Right lobe of liver (tissue), 6 donors: ENCODE data around the gene COLEC12. TPM values are rescaled to one million over a fixed set of nuclear protein-coding genes. Genes with fewer than 3 reads are reported as not detected.
"Not testable (repeated sequence)": the region's sequence is repeated elsewhere in the genome, so short reads cannot be mapped to it uniquely, and the experiment has no call there.

Source experiments
- ATAC-seq, 4 donors: fragments of 200-7000 bp; cut with Tn5 transposase; one replicate each; pipeline ENCODE4 v1.9.1; 2020; ENCODE audit warnings: mild to moderate bottlenecking in 4 of 4, moderate library complexity in 4 of 4
- DNase-seq, 3 donors: peaks; one replicate each; pipeline ENCODE4 v3.0.0-alpha.2; 2020
- H3K27ac ChIP-seq, 3 donors: fragments of 200-600 bp; one replicate each; pipeline ENCODE4 v1.8.0; 2022
- H3K27me3 ChIP-seq, 2 donors: fragments of 200-600 bp; one replicate each; pipeline ENCODE4 v1.8.0; 2022
- H3K36me3 ChIP-seq, 4 donors: fragments of 200-600 bp; sonication (generic) in 1 of 4; one replicate each; pipeline versions ENCODE4 v1.5.1 to v1.8.0; 2017 to 2022; ENCODE audit warnings: control low read depth in 1 of 4
- H3K4me1 ChIP-seq, 4 donors: fragments of 200-600 bp; sonication (generic) in 1 of 4; one replicate each; pipeline versions ENCODE4 v1.5.1 to v1.8.0; 2017 to 2022; ENCODE audit warnings: control low read depth in 1 of 4
- H3K4me3 ChIP-seq, 3 donors: fragments of 200-600 bp; one replicate each; pipeline ENCODE4 v1.8.0; 2022
- H3K9me3 ChIP-seq, 4 donors: fragments of 200-600 bp; sonication (generic) in 1 of 4; one replicate each; pipeline versions ENCODE4 v1.5.1 to v1.8.0; 2017 to 2022; ENCODE audit warnings: control low read depth in 1 of 4
- CTCF ChIP-seq, 4 donors: fragments of 200-600 bp in 3 of 4; fragments of 450-650 bp in 1 of 4; IDR thresholded peaks; one replicate each; pipeline versions ENCODE4 v1.5.1 to v1.8.0; 2016 to 2022; ENCODE audit warnings: antibody characterized with exemption in 4 of 4, mild to moderate bottlenecking in 2 of 4
- POLR2A ChIP-seq: fragments of 450-650 bp; IDR thresholded peaks from one replicate; pipeline ENCODE4 v1.6.1; 2017; ENCODE audit warnings: antibody characterized with exemption, mild to moderate bottlenecking
- WGBS: methylation state at CpG from one replicate; pipeline ENCODE4 v1.1.6; 2018; ENCODE audit warnings: low coverage, low lambda C conversion rate; ENCODE audit not compliant: insufficient coverage; ENCODE audit errors: missing lambda C conversion rate; 5-methylcytosine and 5-hydroxymethylcytosine counted together
- intact Hi-C, 2 donors: fragments of 100-400 bp; cut with DNase I; formaldehyde crosslinking; loops; one replicate each; pipeline versions ENCODE4 v1.11.2 to v1.14.1; 2022
- total RNA-seq, 6 experiments: library from RNA; depleted of rRNA in 2 of 6; stranded (reverse); fragments of >200 nt in 2 of 6; fragmentation: NEBNext Ultra II Directional in 3 of 6; extraction: Animal tissue kit (Norgen Biotek cat#: 25700) in 3 of 6; gene quantifications; one replicate each; pipeline versions ENCODE4 v1.1.0 to v1.2.4, GENCODE V29; 2016 to 2023
- donor health status: DM: no; HTN: yes; CAD: no.
- donor health status: DM: no; HTN: no; CAD: no.
- donor health status: DM: no; HTN: no; CAD: no.
- donor health status: DM: no; HTN: yes; CAD: no.
- donor health status: DM: no; HTN: yes; CAD: no.

COLEC12 gene
- total RNA-seq, 6 experiments from 2014 or later: 0.12 to 1.00 (median 0.37) TPM; not detected in 1

GRCh38 chr18:410047-410455 lies 90.5 kb downstream of the COLEC12 start:
- Histone ChIP-seq H3K4me3 (no peak overlapping the region), H3K27me3 (no peaks in the 10 kb centered on the region), H3K9me3 (no peaks in the 10 kb centered on the region), H3K27ac (no peak overlapping the region), H3K36me3 (no peaks in the 10 kb centered on the region), H3K4me1 (no peaks in the 10 kb centered on the region)
- ATAC-seq (no peak), DNase-seq (no peak)
- TF ChIP-seq POLR2A: no peak
- no peak for TF ChIP-seq CTCF (IDR thresholded peaks at IDR 0.05)
- intact Hi-C loops: no loop called here

- DNase-seq (no peak), ATAC-seq (no peak)
- intact Hi-C loops: no loop called here
- no peak for TF ChIP-seq POLR2A
- TF ChIP-seq CTCF (IDR thresholded peaks at IDR 0.05): no peak
- no peaks in the 10 kb centered on the region for H3K4me1 ChIP-seq
- H3K27ac ChIP-seq: no peak overlapping the region
- H3K9me3 ChIP-seq: no peaks in the 10 kb centered on the region
- H3K27me3 ChIP-seq: no peaks in the 10 kb centered on the region
- H3K4me3 ChIP-seq: no peak overlapping the region
- no peaks in the 10 kb centered on the region for H3K36me3 ChIP-seq
- WGBS: 85% methylated on average over 1 of the region's 1 CpG
Measured at GRCh38 chr18:408367-408766, 92.1 kb downstream of the COLEC12 start.

GRCh38 chr18:407626-408224 lies 92.8 kb downstream of the COLEC12 start:
- no peaks in the 10 kb centered on the region for H3K27me3 ChIP-seq
- DNase-seq: no peak
- H3K27ac ChIP-seq: no peak overlapping the region
- H3K9me3 ChIP-seq: no peaks in the 10 kb centered on the region
- no peaks in the 10 kb centered on the region for H3K36me3 ChIP-seq
- WGBS: 59% methylated on average over 3 of the region's 4 CpGs
- intact Hi-C loops: no loop called here
- H3K4me1 ChIP-seq: no peaks in the 10 kb centered on the region
- ATAC-seq: no peak
- no peak overlapping the region for H3K4me3 ChIP-seq
- TF ChIP-seq CTCF (IDR thresholded peaks at IDR 0.05) (no peak), POLR2A (no peak)

GRCh38 chr18:407191-407590 lies 93.3 kb downstream of the COLEC12 start:
- H3K27ac ChIP-seq: no peak overlapping the region
- TF ChIP-seq POLR2A (no peak), CTCF (IDR thresholded peaks at IDR 0.05) (no peak)
- intact Hi-C loops: no loop called here
- no peak overlapping the region for H3K4me3 ChIP-seq
- WGBS: 86% methylated on average over 3 of the region's 3 CpGs
- H3K36me3 ChIP-seq: no peaks in the 10 kb centered on the region
- H3K27me3 ChIP-seq: no peaks in the 10 kb centered on the region
- ATAC-seq (no peak), DNase-seq (no peak)
- no peaks in the 10 kb centered on the region for H3K9me3 ChIP-seq
- H3K4me1 ChIP-seq: no peaks in the 10 kb centered on the region

- H3K4me1 ChIP-seq: no peaks in the 10 kb centered on the region
- WGBS: 94% methylated on average over 6 of the region's 6 CpGs
- no peaks in the 10 kb centered on the region for H3K36me3 ChIP-seq
- no peak for TF ChIP-seq POLR2A
- no peak for TF ChIP-seq CTCF (IDR thresholded peaks at IDR 0.05)
- no peak for DNase-seq
- H3K4me3 ChIP-seq: no peak overlapping the region
- no peaks in the 10 kb centered on the region for H3K9me3 ChIP-seq
- no peak for ATAC-seq
- no peak overlapping the region for H3K27ac ChIP-seq
- H3K27me3 ChIP-seq: no peaks in the 10 kb centered on the region
- intact Hi-C loops: no loop called here
Measured at GRCh38 chr18:406677-407076, 93.8 kb downstream of the COLEC12 start.

- WGBS: 68% methylated on average over 4 of the region's 4 CpGs
- DNase-seq, H3K36me3 ChIP-seq, H3K27me3 ChIP-seq, intact Hi-C loops, H3K4me1 ChIP-seq, H3K9me3 ChIP-seq, H3K4me3 ChIP-seq, ATAC-seq, H3K27ac ChIP-seq: not testable (repeated sequence)
Measured at GRCh38 chr18:405006-405405, 95.5 kb downstream of the COLEC12 start.
